HCT116 (cell line): ENCODE results near the gene MARCKS. TPM values are rescaled to one million over a fixed set of nuclear protein-coding genes. Genes with fewer than 3 reads are reported as not detected.

Experiments
- ATAC-seq: fragments of 200-7000 bp; cut with Tn5 transposase; 2 replicates; pipeline ENCODE4 v1.9.1; 2020; ENCODE audit warnings: mild to moderate bottlenecking, moderate library complexity
- BruUV-seq: library from RNA; stranded (reverse); fragments of 400-500 nt; replicated peaks from 2 replicates; lab custom pipeline; 2021; lab: Mats Ljungman, UMichigan
- CTCF ChIA-PET: fragments of 300-600 bp; sonication (Branson Sonifier 250); formaldehyde crosslinking; loops from one replicate; lab custom pipeline; 2021; ENCODE audit warnings: antibody characterized with exemption; lab: Charles Lee
- POLR2A ChIA-PET: fragments of 300-600, 350-600 bp; sonication (Branson Sonifier 250); formaldehyde crosslinking; loops from one replicate; lab custom pipeline; 2021; ENCODE audit warnings: antibody characterized with exemption; lab: Charles Lee
- RAD21 ChIA-PET, 2 experiments: fragments of 300-600 bp; sonication (Branson Sonifier 250); formaldehyde crosslinking; loops; one replicate each; lab custom pipeline; 2023; ENCODE audit warnings: low total read pairs in 2 of 2; ENCODE audit not compliant: uncharacterized antibody in 2 of 2, unreplicated experiment in 2 of 2, low non-redundant PET in 1 of 2; lab: Charles Lee
- DNase-seq: peaks from one replicate; pipeline ENCODE4 v3.0.0-alpha.2; 2010; ENCODE audit warnings: low read depth, low spot score
- H2AFZ ChIP-seq: fragments of 200-600 bp; shearing (Covaris generic), sonication (generic); 2 replicates; pipeline ENCODE4 v1.6.1; 2017; ENCODE audit warnings: low read depth, mixed run types, mixed read lengths, antibody characterized with exemption, low read length; ENCODE audit not compliant: poor library complexity, severe bottlenecking
- H3K27ac ChIP-seq: 2 replicates; pipeline ENCODE4 v1.5.1; 2012; ENCODE audit warnings: low read depth, low read length
- H3K27me3 ChIP-seq: fragments of 200-600 bp; sonication (generic); 2 replicates; pipeline ENCODE4 v1.6.1; 2016; ENCODE audit warnings: mixed run types, low read length, mixed read lengths; ENCODE audit not compliant: insufficient read depth
- H3K36me3 ChIP-seq, 2 experiments: fragments of 200-500 bp in 1 of 2; fragments of 200-600 bp in 1 of 2; sonication (Bioruptor generic) in 1 of 2; sonication (generic) in 1 of 2; 2 replicates each; pipeline versions ENCODE4 v1.5.1 to v1.6.1; 2014 to 2016; ENCODE audit warnings: low read length in 2 of 2, inconsistent platforms in 1 of 2, mixed read lengths in 1 of 2, mixed run types in 1 of 2; ENCODE audit not compliant: insufficient read depth in 2 of 2, control insufficient read depth in 1 of 2
- H3K4me1 ChIP-seq, 2 experiments: fragments of 200-600 bp in 1 of 2; sonication (generic) in 1 of 2; 2 replicates each; pipeline versions ENCODE4 v1.5.1 to v1.6.1; 2012 to 2017; ENCODE audit warnings: low read length in 2 of 2, inconsistent platforms in 1 of 2, mild to moderate bottlenecking in 1 of 2, mixed read lengths in 1 of 2, mixed run types in 1 of 2, moderate library complexity in 1 of 2; ENCODE audit not compliant: insufficient read depth in 2 of 2, control insufficient read depth in 1 of 2
- H3K4me2 ChIP-seq: fragments of 200-600 bp; sonication (generic); 2 replicates; pipeline ENCODE4 v1.6.1; 2017; ENCODE audit warnings: mixed run types, low read length, mixed read lengths
- H3K4me3 ChIP-seq, 2 experiments: fragments of 200-600 bp in 1 of 2; sonication (generic) in 1 of 2; replicated peaks in 1 of 2; 2 replicates each; pipeline ENCODE4 v1.5.1; 2011 to 2016; ENCODE audit warnings: low read length in 2 of 2, control low read depth in 1 of 2, low read depth in 1 of 2, mild to moderate bottlenecking in 1 of 2, mixed read lengths in 1 of 2, mixed run types in 1 of 2
- H3K79me2 ChIP-seq: fragments of 200-600 bp; sonication (generic); 2 replicates; pipeline ENCODE4 v1.6.1; 2017; ENCODE audit warnings: mild to moderate bottlenecking, mixed run types, low read length, moderate library complexity, mixed read lengths; ENCODE audit not compliant: insufficient read depth
- H3K9ac ChIP-seq: fragments of 200-600 bp; sonication (generic); 2 replicates; pipeline ENCODE4 v1.6.1; 2016; ENCODE audit warnings: low read length, mixed read lengths
- H3K9me2 ChIP-seq: fragments of 200-600 bp; sonication (generic), shearing (Covaris generic); 2 replicates; pipeline ENCODE4 v1.6.1; 2017; ENCODE audit warnings: mixed run types, mild to moderate bottlenecking, moderate library complexity; ENCODE audit not compliant: insufficient read depth
- H3K9me3 ChIP-seq, 2 experiments: fragments of 200-500 bp in 1 of 2; fragments of 200-600 bp in 1 of 2; sonication (Bioruptor generic) in 1 of 2; sonication (generic) in 1 of 2; 2 replicates each; pipeline ENCODE4 v1.6.1; 2014 to 2017; ENCODE audit warnings: low read length in 2 of 2, mixed read lengths in 2 of 2, inconsistent platforms in 1 of 2, low read depth in 1 of 2, mild to moderate bottlenecking in 1 of 2, mixed run types in 1 of 2, moderate library complexity in 1 of 2; ENCODE audit not compliant: control insufficient read depth in 1 of 2, insufficient read depth in 1 of 2
- H4K20me1 ChIP-seq: fragments of 200-600 bp; sonication (generic), shearing (Covaris generic); 2 replicates; pipeline ENCODE4 v1.6.1; 2017; ENCODE audit warnings: mixed run types, mild to moderate bottlenecking, moderate library complexity; ENCODE audit not compliant: insufficient read depth
- EGR1 ChIP-seq: IDR thresholded peaks from 2 replicates; pipeline ENCODE4 v1.6.1; 2012; ENCODE audit warnings: low read depth
- EZH2phosphoT487 ChIP-seq: fragments of 200-600 bp; IDR thresholded peaks from 2 replicates; pipeline ENCODE4 v1.6.1; 2018; ENCODE audit warnings: antibody characterized with exemption, borderline replicate concordance
- ZFX ChIP-seq: fragments of 450-650 bp; IDR thresholded peaks from 2 replicates; pipeline ENCODE4 v1.6.1; 2017
- intact Hi-C: fragments of 100-400 bp; cut with micrococcal nuclease; formaldehyde crosslinking; loops from 2 replicates; pipeline ENCODE4 v1.10.0; 2022
- total RNA-seq: library from RNA; stranded (reverse); gene quantifications from one replicate; pipeline ENCODE4 v1.2.1, GENCODE V29; 2021; ENCODE audit not compliant: unreplicated experiment
- TF ChIP-seq, protein P1 (sequence below): IDR thresholded peaks from 2 replicates; pipeline ENCODE4 v1.6.1; 2012; ENCODE audit warnings: low read depth
- TF ChIP-seq, protein P2 (sequence below): IDR thresholded peaks from 2 replicates; pipeline ENCODE4 v1.6.1; 2012
- TF ChIP-seq, protein P3 (sequence below): IDR thresholded peaks from 2 replicates; pipeline ENCODE4 v1.6.1; 2011; ENCODE audit warnings: mild to moderate bottlenecking, low read length, moderate library complexity; ENCODE audit not compliant: insufficient replicate concordance; ENCODE audit errors: extremely low read depth

The MARCKS gene
- total RNA-seq, 1 experiment from 2014 or later: 25.7 TPM

DNA sequence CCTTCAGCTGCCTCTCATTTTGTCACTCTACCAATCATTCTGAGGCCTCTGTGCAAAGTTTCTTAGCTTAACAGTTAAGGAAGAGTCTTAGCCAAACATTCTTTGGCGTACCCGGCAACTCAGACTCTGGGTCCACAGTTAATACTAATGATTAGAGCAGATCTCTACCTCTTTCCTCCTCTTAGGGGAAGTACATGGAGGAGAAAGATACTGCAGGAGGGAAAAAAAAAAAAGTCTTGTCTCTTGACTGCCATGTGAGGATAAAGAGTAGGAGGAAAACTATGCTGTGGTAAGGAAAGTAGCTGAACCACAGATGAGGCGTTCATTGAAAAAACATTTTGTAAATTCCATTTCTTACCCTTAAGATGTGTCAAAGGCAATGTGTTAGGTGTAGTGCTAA is 44.0 kb upstream of the MARCKS start:
- Histone ChIP-seq H4K20me1 (no peaks in the 10 kb centered on the region), H3K9me2 (no peaks in the 10 kb centered on the region), H3K4me3 (no peak overlapping the region), H3K4me2 (no peak overlapping the region), H3K27ac (no peak overlapping the region), H3K9me3 (no peaks in the 10 kb centered on the region), H3K27me3 (no peaks in the 10 kb centered on the region), H3K9ac (no peak overlapping the region), H3K79me2 (no peaks in the 10 kb centered on the region), H3K36me3 (no peaks in the 10 kb centered on the region), H3K4me1 (no peaks in the 10 kb centered on the region), H2AFZ (no peak overlapping the region)
- no TSS peak for BruUV-seq
- POLR2A ChIA-PET: no interaction called here
- intact Hi-C loops: no loop called here
- ATAC-seq (no peak), DNase-seq (no peak)
- RAD21 ChIA-PET: no interaction called here
- CTCF ChIA-PET: no interaction called here
- TF ChIP-seq EZH2phosphoT487: no peak

DNA sequence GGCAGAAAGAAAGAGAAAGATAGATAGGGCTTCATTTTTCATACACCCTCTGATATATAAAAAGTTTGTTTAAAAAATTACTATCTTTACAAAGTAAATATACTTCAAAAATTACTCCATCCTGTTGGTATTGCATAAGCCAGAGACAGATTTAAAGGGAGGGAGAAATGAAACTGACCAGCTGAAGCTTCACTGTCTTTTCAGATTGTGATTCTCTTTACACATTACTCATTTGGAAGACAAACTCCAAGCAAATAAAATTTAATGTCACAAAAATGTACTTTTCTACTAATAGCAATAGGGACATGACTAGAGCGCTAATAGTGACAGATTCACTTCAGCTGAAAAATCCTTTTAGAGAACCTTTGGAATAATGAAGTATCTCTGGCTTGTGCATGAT is 38.6 kb upstream of the MARCKS start:
- intact Hi-C loops: no loop called here
- ChIA-PET CTCF (no interaction called here), RAD21 (no interaction called here), POLR2A (no interaction called here)
- H3K79me2 ChIP-seq: no peaks in the 10 kb centered on the region
- no peaks in the 10 kb centered on the region for H4K20me1 ChIP-seq
- ATAC-seq (no peak), DNase-seq (no peak)
- no peaks in the 10 kb centered on the region for H3K27me3 ChIP-seq
- BruUV-seq: no TSS peak
- H3K4me3 ChIP-seq: no peak overlapping the region
- TF ChIP-seq, protein P1, sequence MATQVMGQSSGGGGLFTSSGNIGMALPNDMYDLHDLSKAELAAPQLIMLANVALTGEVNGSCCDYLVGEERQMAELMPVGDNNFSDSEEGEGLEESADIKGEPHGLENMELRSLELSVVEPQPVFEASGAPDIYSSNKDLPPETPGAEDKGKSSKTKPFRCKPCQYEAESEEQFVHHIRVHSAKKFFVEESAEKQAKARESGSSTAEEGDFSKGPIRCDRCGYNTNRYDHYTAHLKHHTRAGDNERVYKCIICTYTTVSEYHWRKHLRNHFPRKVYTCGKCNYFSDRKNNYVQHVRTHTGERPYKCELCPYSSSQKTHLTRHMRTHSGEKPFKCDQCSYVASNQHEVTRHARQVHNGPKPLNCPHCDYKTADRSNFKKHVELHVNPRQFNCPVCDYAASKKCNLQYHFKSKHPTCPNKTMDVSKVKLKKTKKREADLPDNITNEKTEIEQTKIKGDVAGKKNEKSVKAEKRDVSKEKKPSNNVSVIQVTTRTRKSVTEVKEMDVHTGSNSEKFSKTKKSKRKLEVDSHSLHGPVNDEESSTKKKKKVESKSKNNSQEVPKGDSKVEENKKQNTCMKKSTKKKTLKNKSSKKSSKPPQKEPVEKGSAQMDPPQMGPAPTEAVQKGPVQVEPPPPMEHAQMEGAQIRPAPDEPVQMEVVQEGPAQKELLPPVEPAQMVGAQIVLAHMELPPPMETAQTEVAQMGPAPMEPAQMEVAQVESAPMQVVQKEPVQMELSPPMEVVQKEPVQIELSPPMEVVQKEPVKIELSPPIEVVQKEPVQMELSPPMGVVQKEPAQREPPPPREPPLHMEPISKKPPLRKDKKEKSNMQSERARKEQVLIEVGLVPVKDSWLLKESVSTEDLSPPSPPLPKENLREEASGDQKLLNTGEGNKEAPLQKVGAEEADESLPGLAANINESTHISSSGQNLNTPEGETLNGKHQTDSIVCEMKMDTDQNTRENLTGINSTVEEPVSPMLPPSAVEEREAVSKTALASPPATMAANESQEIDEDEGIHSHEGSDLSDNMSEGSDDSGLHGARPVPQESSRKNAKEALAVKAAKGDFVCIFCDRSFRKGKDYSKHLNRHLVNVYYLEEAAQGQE: no peak
- TF ChIP-seq ZFX (no peak), EGR1 (no peak)
- TF ChIP-seq, protein P2, sequence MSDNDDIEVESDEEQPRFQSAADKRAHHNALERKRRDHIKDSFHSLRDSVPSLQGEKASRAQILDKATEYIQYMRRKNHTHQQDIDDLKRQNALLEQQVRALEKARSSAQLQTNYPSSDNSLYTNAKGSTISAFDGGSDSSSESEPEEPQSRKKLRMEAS: no peak
- TF ChIP-seq, protein P3, sequence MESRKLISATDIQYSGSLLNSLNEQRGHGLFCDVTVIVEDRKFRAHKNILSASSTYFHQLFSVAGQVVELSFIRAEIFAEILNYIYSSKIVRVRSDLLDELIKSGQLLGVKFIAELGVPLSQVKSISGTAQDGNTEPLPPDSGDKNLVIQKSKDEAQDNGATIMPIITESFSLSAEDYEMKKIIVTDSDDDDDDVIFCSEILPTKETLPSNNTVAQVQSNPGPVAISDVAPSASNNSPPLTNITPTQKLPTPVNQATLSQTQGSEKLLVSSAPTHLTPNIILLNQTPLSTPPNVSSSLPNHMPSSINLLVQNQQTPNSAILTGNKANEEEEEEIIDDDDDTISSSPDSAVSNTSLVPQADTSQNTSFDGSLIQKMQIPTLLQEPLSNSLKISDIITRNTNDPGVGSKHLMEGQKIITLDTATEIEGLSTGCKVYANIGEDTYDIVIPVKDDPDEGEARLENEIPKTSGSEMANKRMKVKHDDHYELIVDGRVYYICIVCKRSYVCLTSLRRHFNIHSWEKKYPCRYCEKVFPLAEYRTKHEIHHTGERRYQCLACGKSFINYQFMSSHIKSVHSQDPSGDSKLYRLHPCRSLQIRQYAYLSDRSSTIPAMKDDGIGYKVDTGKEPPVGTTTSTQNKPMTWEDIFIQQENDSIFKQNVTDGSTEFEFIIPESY: no peak
- no peaks in the 10 kb centered on the region for H3K9me2 ChIP-seq
- H3K27ac ChIP-seq: no peak overlapping the region
- no peaks in the 10 kb centered on the region for H3K9me3 ChIP-seq
- no peaks in the 10 kb centered on the region for H3K4me1 ChIP-seq
- H3K9ac ChIP-seq: no peak overlapping the region
- no peaks in the 10 kb centered on the region for H3K36me3 ChIP-seq
- H3K4me2 ChIP-seq: no peak overlapping the region
- peak overlapping the region; percentile 12 for H2AFZ ChIP-seq
